GM21423 (cell line): ENCODE data around the gene PCSK6.

Experiments used
- ATAC-seq: cut with Tn5 transposase; IDR thresholded peaks from one replicate; pipeline ENCODE4 v1.9.1; 2021; ENCODE audit warnings: mild to moderate bottlenecking, moderate library complexity; ENCODE audit not compliant: unreplicated experiment

Gene PCSK6

GRCh38 chr15:101523560-101523940, 34.0 kb upstream of the PCSK6 start:
- ATAC-seq = no peak

GRCh38 chr15:101522621-101523559, 33.4 kb upstream of the PCSK6 start:
- ATAC-seq = no peak

- no peak for ATAC-seq
These were observed 32.6 kb upstream of the PCSK6 start for GRCh38 chr15:101522091-101522490.

GRCh38 chr15:101521591-101521990, 32.1 kb upstream of the PCSK6 start:
- no peak for ATAC-seq

GRCh38 chr15:101521069-101521468, 31.6 kb upstream of the PCSK6 start:
- ATAC-seq = no peak

GRCh38 chr15:101520395-101520794, 30.9 kb upstream of the PCSK6 start:
- ATAC-seq = no peak

- no peak for ATAC-seq
These were observed 28.0 kb upstream of the PCSK6 start for GRCh38 chr15:101517504-101517903.

GRCh38 chr15:101514318-101514717, 24.8 kb upstream of the PCSK6 start:
- no peak for ATAC-seq

- ATAC-seq = no peak
These were observed 22.2 kb upstream of the PCSK6 start for GRCh38 chr15:101511717-101512116.

- ATAC-seq = no peak
These were observed 21.0 kb upstream of the PCSK6 start for GRCh38 chr15:101510212-101511197.

- ATAC-seq = no peak
These were observed 19.8 kb upstream of the PCSK6 start for GRCh38 chr15:101509279-101509678.

- no peak for ATAC-seq
These were observed 17.0 kb upstream of the PCSK6 start for GRCh38 chr15:101506491-101506890.

GRCh38 chr15:101505610-101506337, 16.3 kb upstream of the PCSK6 start:
- ATAC-seq = no peak

GRCh38 chr15:101504866-101505609, 15.5 kb upstream of the PCSK6 start:
- no peak for ATAC-seq

GRCh38 chr15:101504373-101504772, 14.9 kb upstream of the PCSK6 start:
- ATAC-seq = no peak

- no peak for ATAC-seq
These were observed 13.7 kb upstream of the PCSK6 start for GRCh38 chr15:101503296-101503599.

GRCh38 chr15:101502572-101503295, 13.2 kb upstream of the PCSK6 start:
- no peak for ATAC-seq

- ATAC-seq = peak; percentile 49
These were observed 12.3 kb upstream of the PCSK6 start for GRCh38 chr15:101501703-101502373.

GRCh38 chr15:101500865-101501551, 11.5 kb upstream of the PCSK6 start:
- no peak for ATAC-seq
